Mesenteric fat pad (tissue), 1 donor: ENCODE data around the gene PLEKHM2. TPM values are rescaled to one million over a fixed set of nuclear protein-coding genes. Genes with fewer than 3 reads are reported as not detected.
"Not testable (repeated sequence)": the region's sequence is repeated elsewhere in the genome, so short reads cannot be mapped to it uniquely, and the experiment has no call there.

ENCODE experiments used
- DNase-seq: peaks from one replicate; pipeline ENCODE4 v3.0.0-alpha.2; 2020; ENCODE audit warnings: low spot score
- total RNA-seq: library from RNA; stranded (reverse); fragmentation: NEBNext Ultra II Directional; extraction: Animal tissue kit (Norgen Biotek cat#: 25700); gene quantifications from one replicate; pipeline ENCODE4 v1.2.1, GENCODE V29; 2021
- donor health status: DM: yes; HTN: yes; CAD: no.

PLEKHM2 gene
- total RNA-seq, 1 donor from 2014 or later: 94.6 TPM

- not testable (repeated sequence) for DNase-seq
Observed at GRCh38 chr1:15699321-15699720, 15.2 kb downstream of the PLEKHM2 start.

DNA sequence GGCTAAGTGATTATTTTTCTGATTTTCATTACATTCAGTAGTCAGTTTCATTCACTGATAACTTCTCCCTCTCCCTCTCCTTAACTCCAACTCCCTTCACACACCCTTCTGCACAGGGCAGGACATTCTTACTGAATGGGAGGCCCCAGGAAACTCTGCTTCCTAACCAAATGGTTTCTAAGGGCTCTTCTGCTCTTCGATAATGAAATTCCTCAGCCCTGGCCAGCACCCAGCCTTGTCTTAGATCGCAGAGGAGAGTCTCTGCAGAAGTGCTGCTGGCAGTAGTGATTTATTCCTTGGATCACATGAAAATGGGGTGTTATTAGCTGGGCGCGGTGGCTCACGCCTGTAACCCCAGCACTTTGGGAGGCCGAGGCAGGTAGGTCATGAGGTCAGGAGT is 16.4 kb downstream of the PLEKHM2 start:
- no peak for DNase-seq

- no peak for DNase-seq
Observed at GRCh38 chr1:15701784-15702183, 17.7 kb downstream of the PLEKHM2 start.

DNA sequence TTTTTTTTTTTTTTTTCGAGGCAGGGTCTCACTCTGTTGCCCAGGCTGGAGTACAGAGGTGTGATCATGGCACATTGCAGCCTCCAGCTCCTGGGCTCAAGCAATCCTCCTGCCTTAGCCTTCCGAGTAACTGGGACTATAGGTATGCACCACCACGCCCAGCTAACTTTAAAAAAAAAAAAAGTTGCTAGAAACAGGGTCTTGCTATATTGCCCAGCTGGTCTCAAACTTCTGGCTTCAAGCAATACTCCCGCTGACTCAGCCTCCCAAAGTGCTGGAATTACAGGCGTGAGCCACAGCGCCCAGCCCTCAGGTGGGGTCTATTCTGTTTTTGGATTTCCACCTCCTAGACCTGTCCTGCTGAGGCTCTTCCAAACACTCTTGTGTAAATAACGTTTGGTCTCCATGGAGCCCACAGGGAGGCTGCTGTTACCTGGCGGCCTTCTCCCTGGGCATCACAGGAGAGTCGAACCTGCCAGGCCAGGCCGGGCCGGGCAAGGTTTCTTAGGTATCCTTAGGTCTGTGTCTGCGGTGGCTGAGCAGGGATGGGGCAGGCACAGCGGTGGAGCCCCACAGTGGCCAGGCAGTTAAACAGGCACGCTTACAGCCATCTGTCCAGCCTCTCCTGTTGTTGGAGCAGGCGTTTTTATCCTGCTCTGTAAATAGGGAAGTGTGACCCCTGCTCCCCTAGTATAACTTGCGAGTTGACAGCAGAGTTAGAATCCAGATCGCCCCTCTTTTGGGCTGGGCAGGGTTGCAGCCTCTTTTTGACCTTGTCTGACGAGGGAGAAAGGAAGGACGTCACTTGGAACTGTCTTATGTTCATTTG is 18.8 kb downstream of the PLEKHM2 start:
- no peak for DNase-seq

DNA sequence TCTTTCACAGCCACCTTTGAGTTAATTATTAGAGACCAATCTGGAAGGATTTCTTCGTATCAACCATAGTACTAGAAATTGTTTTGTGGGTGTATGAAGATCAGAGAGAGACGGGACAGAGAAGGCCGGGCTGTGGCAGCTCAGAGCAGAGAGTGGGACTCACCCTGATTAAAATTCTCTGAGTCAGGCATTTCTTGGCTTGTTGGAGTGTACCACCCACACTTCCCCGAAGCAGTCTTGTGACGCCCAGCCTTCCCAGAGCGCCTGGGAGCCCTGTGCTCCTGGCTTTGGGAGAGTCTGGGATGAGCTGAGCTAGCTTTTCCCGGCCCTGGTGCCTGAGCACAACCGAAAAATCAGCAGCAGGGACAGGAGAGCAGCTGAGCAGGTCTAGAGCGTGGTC is 19.4 kb downstream of the PLEKHM2 start:
- DNase-seq: no peak

- DNase-seq: no peak
Observed at GRCh38 chr1:15704526-15705183, 20.5 kb downstream of the PLEKHM2 start.

- DNase-seq: no peak
Observed at GRCh38 chr1:15705184-15705566, 21.1 kb downstream of the PLEKHM2 start.

DNA sequence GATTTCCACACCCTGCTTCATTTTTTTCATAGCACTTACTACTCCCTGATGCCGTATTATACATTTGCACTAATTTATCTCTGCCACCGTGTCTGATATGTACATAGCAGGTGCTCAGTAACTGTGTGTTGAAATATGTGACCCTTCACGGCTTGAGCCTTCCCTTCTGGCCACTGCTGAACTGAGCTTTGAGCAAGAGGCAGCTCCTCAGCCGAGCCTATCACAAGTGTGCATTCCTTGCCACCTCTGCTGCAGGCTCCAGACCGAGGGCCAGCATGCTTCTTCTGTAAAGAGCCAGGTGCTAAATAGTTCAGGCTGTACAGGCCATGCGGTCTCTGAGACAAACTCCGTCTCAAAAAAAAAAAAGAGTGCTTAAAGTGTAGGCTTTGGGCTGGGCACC is 22.6 kb downstream of the PLEKHM2 start:
- DNase-seq: no peak

GRCh38 chr1:15707239-15707925 is 23.3 kb downstream of the PLEKHM2 start:
- DNase-seq: no peak

- no peak for DNase-seq
Observed at GRCh38 chr1:15708486-15709137, 24.5 kb downstream of the PLEKHM2 start.

GRCh38 chr1:15709226-15709625 is 25.1 kb downstream of the PLEKHM2 start:
- no peak for DNase-seq

DNA sequence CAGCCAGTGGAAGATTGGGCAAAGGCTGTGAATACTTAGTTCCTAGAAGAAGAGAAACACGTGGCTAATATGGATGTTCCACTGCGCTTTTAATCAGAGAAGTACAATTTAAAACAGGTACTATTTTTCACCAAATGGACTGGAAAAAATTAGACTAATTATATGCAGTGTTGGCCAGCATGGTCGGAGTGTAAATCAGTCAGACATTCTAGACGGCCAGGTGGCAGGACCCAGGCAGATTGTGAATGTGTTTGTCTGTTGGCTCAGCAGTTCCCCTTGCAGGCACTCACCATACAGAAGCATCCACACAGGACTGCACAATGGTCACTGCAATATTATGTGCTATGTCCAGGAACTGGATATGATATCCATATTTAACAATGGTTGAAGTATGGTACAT is 28.0 kb downstream of the PLEKHM2 start:
- no peak for DNase-seq

DNA sequence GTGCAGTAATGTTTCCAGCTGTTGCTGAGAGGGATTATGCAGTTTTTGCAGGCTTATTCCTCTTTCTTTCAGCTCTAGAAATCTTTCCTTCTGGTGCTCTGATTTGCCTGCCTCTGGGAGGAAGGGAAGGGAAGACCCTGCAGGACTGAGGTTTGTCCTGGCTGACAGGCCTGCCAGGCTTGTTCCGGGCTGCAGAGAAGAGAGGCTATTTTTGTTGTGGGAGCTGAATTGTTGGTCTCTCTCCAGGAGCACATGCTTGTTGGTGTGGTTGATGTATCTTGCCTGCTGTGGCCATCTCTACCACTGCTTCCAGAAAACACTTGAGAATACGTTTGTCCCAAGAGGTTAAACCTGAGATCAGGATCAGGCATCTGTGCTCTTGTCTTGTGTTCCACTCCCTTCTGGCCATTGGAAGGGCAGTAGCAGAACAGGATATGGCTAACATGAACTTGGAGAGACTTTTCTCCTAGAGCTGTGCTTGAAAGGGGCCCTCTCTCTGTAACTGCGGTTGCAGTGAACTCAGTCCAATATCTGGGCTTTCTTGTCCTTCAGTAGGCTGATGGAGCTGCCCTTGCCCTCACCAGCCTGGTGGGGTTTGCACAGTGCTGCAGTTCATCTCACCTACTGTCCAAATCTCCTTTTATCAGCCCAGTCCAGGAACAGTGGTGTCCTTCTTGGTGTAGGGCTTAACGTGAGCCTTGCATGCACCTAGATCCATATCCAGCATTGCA is 30.5 kb downstream of the PLEKHM2 start:
- no peak for DNase-seq

DNA sequence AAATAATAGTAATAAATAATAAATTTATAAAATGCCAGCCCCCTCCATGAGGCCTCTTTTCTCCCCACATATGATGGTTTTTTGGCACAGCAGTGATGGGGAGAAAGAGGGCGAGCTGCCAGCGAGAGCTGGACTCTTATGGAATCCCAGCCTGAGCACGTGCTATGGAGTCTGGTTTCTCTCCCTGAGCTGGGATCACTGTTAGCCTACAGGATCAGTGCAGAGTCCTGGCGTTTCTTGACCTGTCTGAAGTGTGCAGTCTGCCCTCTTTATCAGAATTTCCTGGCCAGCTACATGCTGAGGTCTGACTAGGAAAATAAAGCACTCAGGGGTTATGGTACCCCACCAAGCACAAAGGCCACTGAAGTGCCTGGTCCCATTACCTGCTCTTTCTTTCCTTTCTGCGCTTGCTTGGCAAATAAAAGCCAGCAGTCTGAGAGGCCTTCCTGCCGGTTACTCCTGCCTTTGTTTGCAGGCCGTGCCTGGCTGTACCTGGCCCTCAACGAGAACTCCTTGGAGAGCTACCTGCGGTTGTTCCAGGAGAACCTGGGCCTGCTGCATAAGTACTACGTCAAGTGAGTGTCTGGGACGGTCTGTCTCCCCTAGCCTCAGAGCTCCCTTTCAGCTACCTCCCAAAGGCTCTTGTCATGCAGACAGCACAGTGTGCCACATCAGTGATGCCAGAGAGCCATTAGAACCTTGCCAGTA is 33.5 kb downstream of the PLEKHM2 start:
- no peak for DNase-seq

- no peak for DNase-seq
Observed at GRCh38 chr1:15718199-15718601, 34.1 kb downstream of the PLEKHM2 start.

- DNase-seq: no peak
Observed at GRCh38 chr1:15719381-15720120, 35.4 kb downstream of the PLEKHM2 start.

- no peak for DNase-seq
Observed at GRCh38 chr1:15720861-15721260, 36.7 kb downstream of the PLEKHM2 start.

DNA sequence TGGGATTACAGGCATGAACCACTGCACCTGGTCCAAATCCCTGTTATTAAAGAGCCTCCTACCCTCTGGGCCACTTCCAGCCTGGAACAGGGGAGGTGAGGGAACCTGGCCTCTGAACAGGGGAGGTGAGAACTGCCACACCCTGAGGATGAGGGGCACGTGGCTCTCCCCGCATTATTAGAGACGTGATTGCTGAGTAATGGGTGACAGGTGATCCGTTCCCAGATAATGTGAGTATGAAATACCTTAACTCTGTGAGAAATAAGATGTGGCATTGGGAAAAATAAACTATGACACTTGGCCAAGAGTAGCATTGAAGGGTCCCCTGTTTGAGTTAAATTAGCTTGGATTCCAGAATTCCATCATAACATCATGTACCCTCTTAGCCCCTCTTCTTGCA is 38.3 kb downstream of the PLEKHM2 start:
- no peak for DNase-seq

GRCh38 chr1:15722836-15723532 is 38.9 kb downstream of the PLEKHM2 start:
- DNase-seq: no peak
